H1 (cell line): ENCODE results near the gene SMO. TPM values are rescaled to one million over a fixed set of nuclear protein-coding genes. Genes with fewer than 3 reads are reported as not detected.

ENCODE experiments used
- CTCF ChIA-PET: fragments of 300-600 bp; sonication (Branson Sonifier 250); formaldehyde crosslinking; loops from one replicate; lab custom pipeline; 2021; ENCODE audit not compliant: partially characterized antibody; lab: Charles Lee
- POLR2A ChIA-PET: fragments of 300-600 bp; sonication (Branson Sonifier 250); formaldehyde crosslinking; loops from one replicate; lab custom pipeline; 2021; ENCODE audit warnings: inconsistent platforms; ENCODE audit not compliant: partially characterized antibody; lab: Charles Lee
- DNase-seq, 2 experiments: peaks; one replicate each; pipeline versions ENCODE4 v3.0.0 to v3.0.0-alpha.2; 2010 to 2022; ENCODE audit warnings: low spot score in 2 of 2, low read depth in 1 of 2, mixed read lengths in 1 of 2
- FAIRE-seq: peaks from 2 replicates; lab custom pipeline; 2011; peaks lifted over from hg19 to GRCh38; lab: Jason Lieb, UNC
- H2AFZ ChIP-seq: 2 replicates; pipeline ENCODE4 v1.8.1; 2012; ENCODE audit warnings: low read length, inconsistent platforms
- H2AK5ac ChIP-seq: 2 replicates; pipeline ENCODE4 v1.6.1; 2013; ENCODE audit warnings: low read depth, low read length
- H2BK120ac ChIP-seq: replicated peaks from 2 replicates; pipeline ENCODE3; 2013; ENCODE audit warnings: low read depth, low read length, inconsistent platforms
- H2BK12ac ChIP-seq: 2 replicates; pipeline ENCODE4 v1.6.1; 2013; ENCODE audit warnings: low read depth, low read length
- H2BK15ac ChIP-seq: 2 replicates; pipeline ENCODE4 v1.6.1; 2013; ENCODE audit warnings: low read length
- H2BK20ac ChIP-seq: 2 replicates; pipeline ENCODE4 v1.6.1; 2013; ENCODE audit warnings: low read length
- H2BK5ac ChIP-seq: 2 replicates; pipeline ENCODE4 v1.6.1; 2013; ENCODE audit warnings: low read depth, low read length
- H3K14ac ChIP-seq: 2 replicates; pipeline ENCODE4 v1.6.1; 2013; ENCODE audit warnings: inconsistent platforms; ENCODE audit not compliant: insufficient read length
- H3K18ac ChIP-seq: 2 replicates; pipeline ENCODE4 v1.6.1; 2013; ENCODE audit warnings: low read length; ENCODE audit errors: extremely low read depth
- H3K23ac ChIP-seq: 2 replicates; pipeline ENCODE4 v1.6.1; 2013; ENCODE audit warnings: inconsistent platforms; ENCODE audit not compliant: insufficient read length
- H3K23me2 ChIP-seq: 2 replicates; pipeline ENCODE4 v1.6.1; 2013; ENCODE audit warnings: low read depth, low read length
- H3K27ac ChIP-seq: 2 replicates; pipeline ENCODE4 v1.6.1; 2011; ENCODE audit warnings: low read depth, low read length, inconsistent platforms
- H3K27me3 ChIP-seq, 4 experiments: replicated peaks in 1 of 4; 1 replicate in 1 of 4; 2 replicates in 3 of 4; pipeline versions ENCODE4 v1.6.1 to v1.8.1; 2011 to 2013; ENCODE audit warnings: low read length in 3 of 4, mild to moderate bottlenecking in 3 of 4, inconsistent platforms in 2 of 4, mixed read lengths in 2 of 4, moderate library complexity in 1 of 4; ENCODE audit not compliant: control insufficient read depth in 3 of 4, insufficient read depth in 3 of 4; ENCODE audit errors: extremely low read depth in 1 of 4
- H3K36me3 ChIP-seq, 4 experiments: 2 replicates each; pipeline versions ENCODE4 v1.6.1 to v1.8.1; 2011 to 2013; ENCODE audit warnings: mild to moderate bottlenecking in 4 of 4, low read length in 3 of 4, moderate library complexity in 2 of 4, control low read depth in 1 of 4, inconsistent platforms in 1 of 4; ENCODE audit not compliant: insufficient read depth in 4 of 4, control insufficient read depth in 2 of 4
- H3K4ac ChIP-seq: replicated peaks from 2 replicates; pipeline ENCODE3; 2013; ENCODE audit warnings: low read length, low read depth, mixed read lengths, inconsistent platforms; ENCODE audit not compliant: insufficient read length
- H3K4me1 ChIP-seq, 4 experiments: replicated peaks in 1 of 4; 1 replicate in 1 of 4; 2 replicates in 3 of 4; pipeline versions ENCODE4 v1.6.1 to v1.8.1; 2011 to 2013; ENCODE audit warnings: low read length in 3 of 4, inconsistent platforms in 2 of 4, mixed read lengths in 1 of 4; ENCODE audit not compliant: insufficient read depth in 4 of 4, control insufficient read depth in 3 of 4
- H3K4me2 ChIP-seq, 2 experiments: 2 replicates each; pipeline versions ENCODE4 v1.6.1 to v1.8.1; 2011 to 2013; ENCODE audit warnings: low read depth in 2 of 2, low read length in 2 of 2, control low read depth in 1 of 2, inconsistent platforms in 1 of 2, mild to moderate bottlenecking in 1 of 2; ENCODE audit not compliant: insufficient read depth in 1 of 2
- H3K4me3 ChIP-seq, 4 experiments: fragments of 200-600, 300-600 bp in 1 of 4; sonication (generic), shearing (Covaris generic), sonication (Bioruptor Twin) in 1 of 4; 2 replicates each; pipeline versions ENCODE4 v1.5.1 to v1.8.1; 2011 to 2016; ENCODE audit warnings: low read length in 4 of 4, low read depth in 3 of 4, control low read depth in 2 of 4, inconsistent platforms in 2 of 4, mild to moderate bottlenecking in 2 of 4, mixed read lengths in 1 of 4, moderate library complexity in 1 of 4; ENCODE audit not compliant: insufficient read depth in 2 of 4; ENCODE audit errors: extremely low read depth in 1 of 4
- H3K56ac ChIP-seq: replicated peaks from 2 replicates; pipeline ENCODE3; 2013; ENCODE audit warnings: low read depth, mild to moderate bottlenecking, mixed read lengths, low read length, inconsistent platforms; ENCODE audit not compliant: insufficient read length
- H3K79me1 ChIP-seq: 2 replicates; pipeline ENCODE4 v1.6.1; 2013; ENCODE audit warnings: low read depth, low read length, control low read depth
- H3K79me2 ChIP-seq, 2 experiments: 2 replicates each; pipeline versions ENCODE4 v1.6.1 to v1.8.1; 2012 to 2013; ENCODE audit warnings: low read length in 2 of 2, mild to moderate bottlenecking in 2 of 2, inconsistent platforms in 1 of 2; ENCODE audit not compliant: insufficient read depth in 2 of 2, control insufficient read depth in 1 of 2
- H3K9ac ChIP-seq, 4 experiments: replicated peaks in 1 of 4; 1 replicate in 1 of 4; 2 replicates in 3 of 4; pipeline versions ENCODE4 v1.6.1 to v1.8.1; 2011 to 2013; ENCODE audit warnings: low read depth in 3 of 4, low read length in 3 of 4, control low read depth in 2 of 4, mild to moderate bottlenecking in 2 of 4, moderate library complexity in 2 of 4, inconsistent platforms in 1 of 4; ENCODE audit errors: extremely low read depth in 1 of 4
- H3K9me3 ChIP-seq, 2 experiments: 2 replicates each; pipeline versions ENCODE4 v1.6.1 to v1.8.1; 2012 to 2013; ENCODE audit warnings: mild to moderate bottlenecking in 2 of 2, moderate library complexity in 2 of 2, control low read depth in 1 of 2, inconsistent platforms in 1 of 2, low read depth in 1 of 2, low read length in 1 of 2, mixed read lengths in 1 of 2; ENCODE audit not compliant: insufficient read depth in 2 of 2
- H4K20me1 ChIP-seq, 2 experiments: replicated peaks in 1 of 2; 2 replicates each; pipeline versions ENCODE3 to v1.8.1; 2011 to 2013; ENCODE audit warnings: inconsistent platforms in 2 of 2, low read length in 2 of 2, mild to moderate bottlenecking in 1 of 2; ENCODE audit not compliant: insufficient read depth in 2 of 2, control insufficient read depth in 1 of 2
- H4K5ac ChIP-seq: 2 replicates; pipeline ENCODE4 v1.6.1; 2013; ENCODE audit warnings: low read length, low read depth, mixed read lengths, inconsistent platforms; ENCODE audit not compliant: insufficient read length
- H4K8ac ChIP-seq: 2 replicates; pipeline ENCODE4 v1.8.0; 2013; ENCODE audit warnings: mild to moderate bottlenecking, moderate library complexity, low read length, inconsistent platforms; ENCODE audit not compliant: insufficient read depth; ENCODE audit errors: extremely low read depth
- H4K91ac ChIP-seq: replicated peaks from 2 replicates; pipeline ENCODE3; 2013; ENCODE audit warnings: low read length, mixed read lengths, inconsistent platforms; ENCODE audit not compliant: insufficient read length
- KDM4A ChIP-seq: IDR thresholded peaks from one replicate; pipeline ENCODE4 v1.7.1; 2012; ENCODE audit warnings: low read depth, mild to moderate bottlenecking, moderate library complexity, low read length, inconsistent platforms; ENCODE audit not compliant: severe bottlenecking
- KDM5A ChIP-seq: fragments of 200-600 bp; IDR thresholded peaks from 2 replicates; pipeline ENCODE4 v1.7.1; 2012; ENCODE audit warnings: mild to moderate bottlenecking, low read length, inconsistent platforms, mixed read lengths
- PHF8 ChIP-seq: fragments of 200-600 bp; sonication (generic); conservative IDR thresholded peaks from 2 replicates; pipeline ENCODE4 v1.7.1; 2012; ENCODE audit warnings: low read depth, mild to moderate bottlenecking, inconsistent platforms, low read length, moderate library complexity
- POLR2A ChIP-seq, 2 experiments: IDR thresholded peaks; 1 replicate in 1 of 2; 2 replicates in 1 of 2; pipeline ENCODE4 v1.6.1; 2011; ENCODE audit warnings: low read depth in 2 of 2, low read length in 2 of 2, mild to moderate bottlenecking in 2 of 2; ENCODE audit errors: control extremely low read depth in 1 of 2
- RAD21 ChIP-seq, 2 experiments: IDR thresholded peaks in 1 of 2; conservative IDR thresholded peaks in 1 of 2; 2 replicates each; pipeline ENCODE4 v1.6.1; 2011; ENCODE audit warnings: low read depth in 2 of 2, low read length in 2 of 2, improper control_type of control experiment in 1 of 2, inconsistent platforms in 1 of 2, mild to moderate bottlenecking in 1 of 2, moderate library complexity in 1 of 2
- SIN3A ChIP-seq, 2 experiments: IDR thresholded peaks in 1 of 2; conservative IDR thresholded peaks in 1 of 2; 2 replicates each; pipeline ENCODE4 v1.6.1; 2011 to 2012; ENCODE audit warnings: low read length in 2 of 2, improper control_type of control experiment in 1 of 2, low read depth in 1 of 2, mild to moderate bottlenecking in 1 of 2
- SP2 ChIP-seq: IDR thresholded peaks from 2 replicates; pipeline ENCODE4 v1.6.1; 2012; ENCODE audit warnings: mild to moderate bottlenecking, low read length, inconsistent platforms
- TBP ChIP-seq: IDR thresholded peaks from 2 replicates; pipeline ENCODE4 v1.6.1; 2011; ENCODE audit warnings: low read depth, low read length, improper control_type of control experiment
- USF2 ChIP-seq: IDR thresholded peaks from 2 replicates; pipeline ENCODE4 v1.6.1; 2011; ENCODE audit warnings: low read length, improper control_type of control experiment
- WGBS, 2 experiments: shearing (Covaris generic) in 1 of 2; methylation state at CpG; one replicate each; pipeline versions ENCODE4 v1.1.6 to v1.1.7; 2013 to 2015; ENCODE audit warnings: low lambda C conversion rate in 2 of 2, mixed read lengths in 2 of 2, inconsistent platforms in 1 of 2, low coverage in 1 of 2, missing lambda C conversion rate in 1 of 2; ENCODE audit not compliant: insufficient replicate concordance in 2 of 2, insufficient coverage in 1 of 2, insufficient read length in 1 of 2; ENCODE audit errors: extremely low coverage in 1 of 2, missing lambda C conversion rate in 1 of 2; 5-methylcytosine and 5-hydroxymethylcytosine counted together
- polyA plus RNA-seq, 7 experiments: library from polyadenylated mRNA; depleted of rRNA in 3 of 7; stranded (reverse) in 5 of 7; unstranded in 2 of 7; fragments of >200 nt in 5 of 7; fragments of 200-250 nt in 2 of 7; gene quantifications; 1 replicate in 5 of 7; 2 replicates in 1 of 7; 4 replicates in 1 of 7; pipeline versions ENCODE4 v1.2.1 to v1.2.3, GENCODE V29; 2011 to 2013; ENCODE audit warnings: missing spikeins in 2 of 7, mixed read lengths in 2 of 7
- total RNA-seq: library from RNA; stranded (reverse); fragmentation: NEBNext Ultra II Directional; extraction: Animal tissue kit (Norgen Biotek cat#: 25700); gene quantifications from 2 replicates; pipeline ENCODE4 v1.2.1, GENCODE V29; 2021

Gene SMO
- total and polyA plus RNA-seq, 2 of the 8 experiments (the other 6 are each of a cell fraction or from before 2014, with no cell fraction given) = 64.5 to 67.6 TPM

DNA sequence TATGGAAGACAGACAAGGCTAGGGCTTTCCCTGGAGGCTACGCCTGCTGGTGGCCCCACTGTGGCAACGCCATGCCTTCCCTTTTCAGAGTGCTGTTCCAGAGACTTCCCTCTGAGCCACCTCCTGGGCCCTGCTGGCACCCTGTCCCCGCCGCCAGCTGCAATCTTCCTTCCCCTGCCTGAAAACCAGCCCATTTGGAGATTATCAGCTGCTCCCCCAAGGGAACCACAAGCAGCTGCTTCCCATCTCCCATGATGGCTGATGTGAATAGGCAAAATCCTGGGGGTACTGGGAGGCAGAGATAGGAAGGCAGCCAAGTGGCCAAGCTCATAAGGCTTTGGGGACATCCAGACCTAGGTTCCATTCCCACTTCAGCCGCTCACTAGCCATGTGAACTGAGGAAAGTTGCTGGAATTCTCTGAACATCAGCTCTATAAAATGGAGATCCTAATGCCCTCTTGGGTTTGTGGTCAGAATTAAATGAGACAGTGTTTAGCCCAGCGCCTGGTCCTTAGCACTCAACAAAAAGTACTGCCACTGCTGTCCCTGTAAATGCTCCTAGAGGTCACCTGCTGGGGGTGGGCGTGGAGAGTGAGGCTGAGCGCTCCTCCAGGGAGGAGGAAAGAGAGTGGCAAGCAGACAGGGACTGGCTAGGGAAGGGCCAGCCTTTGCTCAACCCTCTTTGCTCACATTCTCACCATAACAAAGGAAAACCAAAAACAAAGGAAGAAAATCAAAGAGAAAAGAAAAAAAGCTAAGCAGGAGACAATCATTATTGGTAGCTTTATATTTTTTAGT, 38.0 kb upstream of the SMO start:
- FAIRE-seq = peak; percentile 13
- POLR2A ChIA-PET = interaction anchor here (0.8 to 2.0 kb wide), 7 partner anchors 10 to 60 kb away, joined by 3 to 13 read pairs (median 3); no protein-coding TSS in a partner anchor
- no peak for TF ChIP-seq SP2
- TF ChIP-seq RAD21 (IDR thresholded peaks at IDR 0.05 in 1 of 2, conservative IDR thresholded peaks at IDR 0.05 in 1 of 2; ENCODE audit: low read depth in 2 of 2, low read length in 2 of 2) = no peak
- TF ChIP-seq USF2 = no peak
- no peak for TF ChIP-seq KDM4A
- no peak for TF ChIP-seq POLR2A (IDR thresholded peaks at IDR 0.05; ENCODE audit: control extremely low read depth in 1 of 2, low read depth in 2 of 2, low read length in 2 of 2)
- TF ChIP-seq KDM5A = no peak
- TF ChIP-seq PHF8 = no peak
- no peak for TF ChIP-seq TBP
- TF ChIP-seq SIN3A (conservative IDR thresholded peaks at IDR 0.05 in 1 of 2, IDR thresholded peaks at IDR 0.05 in 1 of 2; ENCODE audit: low read depth in 1 of 2, low read length in 2 of 2) = no peak

More for the DNA sequence above, 38.0 kb upstream of the SMO start:
- CTCF ChIA-PET = interaction anchor here (1.0 to 4.5 kb wide), 9 partner anchors 11 to 67 kb away, joined by 3 to 27 read pairs (median 3); no protein-coding TSS in a partner anchor
- DNase-seq = no peak
- no peak overlapping the region for H2BK20ac ChIP-seq
- no peak overlapping the region for H3K56ac ChIP-seq
- 68% methylated on average over 7 of the region's 8 CpGs; no CpG with 5 or more reads in 1 of the 2 experiments for WGBS, 2 experiments
- no peak overlapping the region for H2AFZ ChIP-seq
- H3K23me2 ChIP-seq = no peaks in the 10 kb centered on the region
- no peaks in the 10 kb centered on the region for H3K36me3 ChIP-seq
- H3K79me2 ChIP-seq = no peaks in the 10 kb centered on the region
- H2AK5ac ChIP-seq = no peak overlapping the region
- no peak overlapping the region for H2BK5ac ChIP-seq
- H2BK120ac ChIP-seq = no peak overlapping the region
- no peak overlapping the region for H2BK12ac ChIP-seq
- H3K27me3 ChIP-seq = no peaks in the 10 kb centered on the region
- H3K4me3 ChIP-seq = no peak overlapping the region
- no peak overlapping the region for H4K91ac ChIP-seq
- H4K5ac ChIP-seq = no peak overlapping the region
- no peak overlapping the region for H3K23ac ChIP-seq
- peak overlapping the region; percentile 10; the same call in 1 of the 2 replicates for H3K18ac ChIP-seq
- no peak overlapping the region for H3K27ac ChIP-seq
- no peak overlapping the region for H3K9ac ChIP-seq
- H3K4ac ChIP-seq = no peak overlapping the region
- no peak overlapping the region for H2BK15ac ChIP-seq
- peak overlapping the region; percentile 2 to 6; a peak in 2 of 4 replicates for H3K4me2 ChIP-seq
- no peak overlapping the region for H3K14ac ChIP-seq
- H4K20me1 ChIP-seq = peaks cover 0 to 2% of the 10 kb centered on the region in 2 experiments
- no peak overlapping the region for H4K8ac ChIP-seq
- H3K9me3 ChIP-seq = no peaks in the 10 kb centered on the region
- peaks cover 6 to 14% (median 7%) of the 10 kb centered on the region in 4 experiments for H3K4me1 ChIP-seq
- H3K79me1 ChIP-seq = peaks cover 3% of the 10 kb centered on the region; the same call in 1 of the 2 replicates
